Liver (tissue), 3 donors: ENCODE data around the gene DDX39A.

Source experiments
- EGR1 ChIP-seq, 2 donors: IDR thresholded peaks; 2 replicates each; pipeline ENCODE4 v1.6.1; 2016 to 2018; ENCODE audit warnings: antibody characterized with exemption in 2 of 2, low read depth in 2 of 2
- GABPA ChIP-seq, 2 donors: IDR thresholded peaks in 1 of 2; conservative IDR thresholded peaks in 1 of 2; 2 replicates each; pipeline ENCODE4 v1.6.1; 2016; ENCODE audit warnings: antibody characterized with exemption in 2 of 2, mild to moderate bottlenecking in 1 of 2, moderate library complexity in 1 of 2
- HNF4A ChIP-seq, 2 donors: conservative IDR thresholded peaks; 2 replicates each; pipeline ENCODE4 v1.6.1; 2016; ENCODE audit warnings: antibody characterized with exemption in 2 of 2, mild to moderate bottlenecking in 2 of 2
- JUND ChIP-seq, 2 donors: IDR thresholded peaks; 2 replicates each; pipeline ENCODE4 v1.6.1; 2016; ENCODE audit warnings: antibody characterized with exemption in 2 of 2
- RAD21 ChIP-seq, 2 donors: IDR thresholded peaks; 2 replicates each; pipeline ENCODE4 v1.6.1; 2016; ENCODE audit warnings: antibody characterized with exemption in 2 of 2, mild to moderate bottlenecking in 2 of 2
- SP1 ChIP-seq: IDR thresholded peaks from 2 replicates; pipeline ENCODE4 v1.6.1; 2018; ENCODE audit warnings: antibody characterized with exemption, mild to moderate bottlenecking
- YY1 ChIP-seq: IDR thresholded peaks from 2 replicates; pipeline ENCODE4 v1.6.1; 2016; ENCODE audit warnings: antibody characterized with exemption, mild to moderate bottlenecking
- TF ChIP-seq, protein P1 (sequence below): fragments of 150-350 bp; IDR thresholded peaks from 2 replicates; pipeline ENCODE4 v1.5.1; 2017; ENCODE audit warnings: improper control_type of control experiment, low read depth, low read length; ENCODE audit not compliant: missing input control
- TF ChIP-seq, protein P2 (sequence below): IDR thresholded peaks from 2 replicates; pipeline ENCODE4 v1.6.1; 2016; ENCODE audit warnings: antibody characterized with exemption
- TF ChIP-seq, protein P3 (sequence below): IDR thresholded peaks from 2 replicates; pipeline ENCODE4 v1.6.1; 2016; ENCODE audit warnings: antibody characterized with exemption
- TF ChIP-seq, protein P4 (sequence below): IDR thresholded peaks from 2 replicates; pipeline ENCODE4 v1.6.1; 2016; ENCODE audit warnings: antibody characterized with exemption, mild to moderate bottlenecking
- TF ChIP-seq, protein P5 (sequence below): IDR thresholded peaks from 2 replicates; pipeline ENCODE4 v1.6.1; 2016; ENCODE audit warnings: antibody characterized with exemption
- donor health status: healthy.
- donor health status: healthy.

DNA sequence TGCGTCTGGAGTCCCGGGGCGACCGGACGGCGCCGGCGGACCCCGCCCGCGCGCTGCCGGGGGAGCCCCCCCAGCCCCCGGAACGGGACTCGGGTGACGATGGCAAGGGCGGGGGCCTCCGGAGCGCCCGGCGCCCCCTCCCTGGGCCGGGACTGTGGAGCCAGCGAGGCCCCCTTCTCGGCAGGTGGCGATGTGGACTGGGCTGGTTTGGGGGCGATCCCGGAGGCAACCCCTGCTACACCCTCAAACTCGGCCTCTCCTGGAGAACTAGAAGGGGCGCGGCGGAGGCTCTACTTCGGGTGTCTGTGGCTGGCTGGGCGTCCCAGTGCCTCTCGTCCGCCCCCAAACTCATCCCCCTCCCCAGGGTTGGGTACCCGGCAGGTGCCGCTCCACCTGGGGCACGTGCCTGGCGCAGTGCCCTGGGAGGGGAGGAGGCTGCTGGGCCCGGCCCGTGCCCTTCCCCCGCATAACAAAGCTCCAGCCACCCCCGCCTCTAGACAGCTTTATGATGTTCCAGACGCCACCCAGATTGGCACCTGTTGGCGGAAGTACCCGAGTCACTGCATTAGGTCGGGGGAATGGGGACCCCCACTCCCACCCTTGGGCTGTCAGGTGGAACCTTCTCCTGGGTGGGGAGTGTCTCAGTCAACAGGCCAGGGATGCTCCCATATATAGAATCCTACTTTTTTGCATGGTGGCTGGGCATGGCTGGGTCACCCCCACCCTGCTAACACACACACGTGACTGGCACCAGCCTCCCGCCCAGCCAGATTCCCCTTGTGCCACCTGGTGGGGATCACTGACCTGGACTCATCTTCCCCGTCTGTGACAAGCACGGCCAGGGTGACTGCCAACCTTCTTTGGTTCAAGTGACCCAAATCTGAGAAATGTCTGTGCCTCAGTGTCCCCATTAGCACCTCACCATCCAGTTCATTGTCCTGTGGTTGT lies 14.7 kb upstream of the DDX39A start:
- TF ChIP-seq, protein P1, sequence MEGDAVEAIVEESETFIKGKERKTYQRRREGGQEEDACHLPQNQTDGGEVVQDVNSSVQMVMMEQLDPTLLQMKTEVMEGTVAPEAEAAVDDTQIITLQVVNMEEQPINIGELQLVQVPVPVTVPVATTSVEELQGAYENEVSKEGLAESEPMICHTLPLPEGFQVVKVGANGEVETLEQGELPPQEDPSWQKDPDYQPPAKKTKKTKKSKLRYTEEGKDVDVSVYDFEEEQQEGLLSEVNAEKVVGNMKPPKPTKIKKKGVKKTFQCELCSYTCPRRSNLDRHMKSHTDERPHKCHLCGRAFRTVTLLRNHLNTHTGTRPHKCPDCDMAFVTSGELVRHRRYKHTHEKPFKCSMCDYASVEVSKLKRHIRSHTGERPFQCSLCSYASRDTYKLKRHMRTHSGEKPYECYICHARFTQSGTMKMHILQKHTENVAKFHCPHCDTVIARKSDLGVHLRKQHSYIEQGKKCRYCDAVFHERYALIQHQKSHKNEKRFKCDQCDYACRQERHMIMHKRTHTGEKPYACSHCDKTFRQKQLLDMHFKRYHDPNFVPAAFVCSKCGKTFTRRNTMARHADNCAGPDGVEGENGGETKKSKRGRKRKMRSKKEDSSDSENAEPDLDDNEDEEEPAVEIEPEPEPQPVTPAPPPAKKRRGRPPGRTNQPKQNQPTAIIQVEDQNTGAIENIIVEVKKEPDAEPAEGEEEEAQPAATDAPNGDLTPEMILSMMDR, result no peak
- no peak for TF ChIP-seq EGR1 (IDR thresholded peaks at IDR 0.05; ENCODE audit: low read depth in 2 of 2)
- TF ChIP-seq, protein P2, sequence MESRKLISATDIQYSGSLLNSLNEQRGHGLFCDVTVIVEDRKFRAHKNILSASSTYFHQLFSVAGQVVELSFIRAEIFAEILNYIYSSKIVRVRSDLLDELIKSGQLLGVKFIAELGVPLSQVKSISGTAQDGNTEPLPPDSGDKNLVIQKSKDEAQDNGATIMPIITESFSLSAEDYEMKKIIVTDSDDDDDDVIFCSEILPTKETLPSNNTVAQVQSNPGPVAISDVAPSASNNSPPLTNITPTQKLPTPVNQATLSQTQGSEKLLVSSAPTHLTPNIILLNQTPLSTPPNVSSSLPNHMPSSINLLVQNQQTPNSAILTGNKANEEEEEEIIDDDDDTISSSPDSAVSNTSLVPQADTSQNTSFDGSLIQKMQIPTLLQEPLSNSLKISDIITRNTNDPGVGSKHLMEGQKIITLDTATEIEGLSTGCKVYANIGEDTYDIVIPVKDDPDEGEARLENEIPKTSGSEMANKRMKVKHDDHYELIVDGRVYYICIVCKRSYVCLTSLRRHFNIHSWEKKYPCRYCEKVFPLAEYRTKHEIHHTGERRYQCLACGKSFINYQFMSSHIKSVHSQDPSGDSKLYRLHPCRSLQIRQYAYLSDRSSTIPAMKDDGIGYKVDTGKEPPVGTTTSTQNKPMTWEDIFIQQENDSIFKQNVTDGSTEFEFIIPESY, result no peak
- TF ChIP-seq, protein P3, sequence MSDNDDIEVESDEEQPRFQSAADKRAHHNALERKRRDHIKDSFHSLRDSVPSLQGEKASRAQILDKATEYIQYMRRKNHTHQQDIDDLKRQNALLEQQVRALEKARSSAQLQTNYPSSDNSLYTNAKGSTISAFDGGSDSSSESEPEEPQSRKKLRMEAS, result no peak
- no peak for TF ChIP-seq YY1
- TF ChIP-seq JUND (IDR thresholded peaks at IDR 0.05), result no peak
- TF ChIP-seq GABPA (IDR thresholded peaks at IDR 0.05 in 1 of 2, conservative IDR thresholded peaks at IDR 0.05 in 1 of 2), result no peak
- no peak for TF ChIP-seq RAD21 (IDR thresholded peaks at IDR 0.05)
- no peak for TF ChIP-seq HNF4A (conservative IDR thresholded peaks at IDR 0.05)
- TF ChIP-seq SP1, result no peak
- TF ChIP-seq, protein P4, sequence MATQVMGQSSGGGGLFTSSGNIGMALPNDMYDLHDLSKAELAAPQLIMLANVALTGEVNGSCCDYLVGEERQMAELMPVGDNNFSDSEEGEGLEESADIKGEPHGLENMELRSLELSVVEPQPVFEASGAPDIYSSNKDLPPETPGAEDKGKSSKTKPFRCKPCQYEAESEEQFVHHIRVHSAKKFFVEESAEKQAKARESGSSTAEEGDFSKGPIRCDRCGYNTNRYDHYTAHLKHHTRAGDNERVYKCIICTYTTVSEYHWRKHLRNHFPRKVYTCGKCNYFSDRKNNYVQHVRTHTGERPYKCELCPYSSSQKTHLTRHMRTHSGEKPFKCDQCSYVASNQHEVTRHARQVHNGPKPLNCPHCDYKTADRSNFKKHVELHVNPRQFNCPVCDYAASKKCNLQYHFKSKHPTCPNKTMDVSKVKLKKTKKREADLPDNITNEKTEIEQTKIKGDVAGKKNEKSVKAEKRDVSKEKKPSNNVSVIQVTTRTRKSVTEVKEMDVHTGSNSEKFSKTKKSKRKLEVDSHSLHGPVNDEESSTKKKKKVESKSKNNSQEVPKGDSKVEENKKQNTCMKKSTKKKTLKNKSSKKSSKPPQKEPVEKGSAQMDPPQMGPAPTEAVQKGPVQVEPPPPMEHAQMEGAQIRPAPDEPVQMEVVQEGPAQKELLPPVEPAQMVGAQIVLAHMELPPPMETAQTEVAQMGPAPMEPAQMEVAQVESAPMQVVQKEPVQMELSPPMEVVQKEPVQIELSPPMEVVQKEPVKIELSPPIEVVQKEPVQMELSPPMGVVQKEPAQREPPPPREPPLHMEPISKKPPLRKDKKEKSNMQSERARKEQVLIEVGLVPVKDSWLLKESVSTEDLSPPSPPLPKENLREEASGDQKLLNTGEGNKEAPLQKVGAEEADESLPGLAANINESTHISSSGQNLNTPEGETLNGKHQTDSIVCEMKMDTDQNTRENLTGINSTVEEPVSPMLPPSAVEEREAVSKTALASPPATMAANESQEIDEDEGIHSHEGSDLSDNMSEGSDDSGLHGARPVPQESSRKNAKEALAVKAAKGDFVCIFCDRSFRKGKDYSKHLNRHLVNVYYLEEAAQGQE, result no peak
- TF ChIP-seq, protein P5, sequence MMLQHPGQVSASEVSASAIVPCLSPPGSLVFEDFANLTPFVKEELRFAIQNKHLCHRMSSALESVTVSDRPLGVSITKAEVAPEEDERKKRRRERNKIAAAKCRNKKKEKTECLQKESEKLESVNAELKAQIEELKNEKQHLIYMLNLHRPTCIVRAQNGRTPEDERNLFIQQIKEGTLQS, result no peak
